ENCODE measurements around the gene ASAP2.

The ASAP2 gene

GRCh38 chr2:9327873-9328352 lies 121.3 kb downstream of the ASAP2 start:
- no peak for DNase-seq (ENCODE audit: low read depth)

- DNase-seq (ENCODE audit: low read depth): no peak
These were observed 122.3 kb downstream of the ASAP2 start for GRCh38 chr2:9328931-9329330.

GRCh38 chr2:9329497-9329896 lies 122.9 kb downstream of the ASAP2 start:
- DNase-seq (ENCODE audit: low read depth): no peak

- DNase-seq (ENCODE audit: low read depth): no peak
These were observed 124.1 kb downstream of the ASAP2 start for GRCh38 chr2:9330612-9331270.

GRCh38 chr2:9331704-9332103 lies 125.1 kb downstream of the ASAP2 start:
- no peak for DNase-seq (ENCODE audit: low read depth)

GRCh38 chr2:9332136-9332852 lies 125.7 kb downstream of the ASAP2 start:
- no peak for DNase-seq (ENCODE audit: low read depth)

- DNase-seq (ENCODE audit: low read depth): no peak
These were observed 126.2 kb downstream of the ASAP2 start for GRCh38 chr2:9332853-9333245.

GRCh38 chr2:9333591-9334171 lies 127.1 kb downstream of the ASAP2 start:
- no peak for DNase-seq (ENCODE audit: low read depth)

GRCh38 chr2:9334761-9335160 lies 128.1 kb downstream of the ASAP2 start:
- DNase-seq (ENCODE audit: low read depth): no peak

- no peak for DNase-seq (ENCODE audit: low read depth)
These were observed 128.8 kb downstream of the ASAP2 start for GRCh38 chr2:9335322-9335832.

- DNase-seq (ENCODE audit: low read depth): no peak
These were observed 129.6 kb downstream of the ASAP2 start for GRCh38 chr2:9336241-9336575.

- DNase-seq (ENCODE audit: low read depth): no peak
These were observed 130.1 kb downstream of the ASAP2 start for GRCh38 chr2:9336576-9337314.

- no peak for DNase-seq (ENCODE audit: low read depth)
These were observed 131.3 kb downstream of the ASAP2 start for GRCh38 chr2:9337901-9338300.

GRCh38 chr2:9341337-9341887 lies 134.8 kb downstream of the ASAP2 start:
- no peak for DNase-seq (ENCODE audit: low read depth)

GRCh38 chr2:9342659-9343058 lies 136.0 kb downstream of the ASAP2 start:
- DNase-seq (ENCODE audit: low read depth): no peak

GRCh38 chr2:9343524-9343923 lies 136.9 kb downstream of the ASAP2 start:
- no peak for DNase-seq (ENCODE audit: low read depth)

GRCh38 chr2:9344434-9344833 lies 137.8 kb downstream of the ASAP2 start:
- no peak for DNase-seq (ENCODE audit: low read depth)

- DNase-seq (ENCODE audit: low read depth): no peak
These were observed 138.7 kb downstream of the ASAP2 start for GRCh38 chr2:9345343-9345742.

GRCh38 chr2:9345997-9346396 lies 139.4 kb downstream of the ASAP2 start:
- no peak for DNase-seq (ENCODE audit: low read depth)

- no peak for DNase-seq (ENCODE audit: low read depth)
These were observed 140.3 kb downstream of the ASAP2 start for GRCh38 chr2:9346885-9347284.

- no peak for DNase-seq (ENCODE audit: low read depth)
These were observed 140.8 kb downstream of the ASAP2 start for GRCh38 chr2:9347411-9347881.

GRCh38 chr2:9354318-9354717 lies 147.7 kb downstream of the ASAP2 start:
- no peak for DNase-seq (ENCODE audit: low read depth)

Data from stimulated activated CD8-positive, alpha-beta memory T cell treated with anti-CD3 and anti-CD28 coated beads, Interleukin-15, amount 100 ng/mL, for 1 hour (primary cell).